ENCODE data around the gene ARHGAP28.
A peak's percentile ranks its signal among the peaks of the same experiment; 100 is the strongest.

Gene ARHGAP28

GRCh38 chr18:6734726-6735430, 5.4 kb downstream of the ARHGAP28 start:
- no peak for DNase-seq

GRCh38 chr18:6737833-6738232, 8.3 kb downstream of the ARHGAP28 start:
- no peak for DNase-seq

GRCh38 chr18:6738622-6739021, 9.1 kb downstream of the ARHGAP28 start:
- DNase-seq: no peak

GRCh38 chr18:6741232-6741663, 11.7 kb downstream of the ARHGAP28 start:
- DNase-seq: peak; percentile 78

GRCh38 chr18:6741786-6742185, 12.3 kb downstream of the ARHGAP28 start:
- DNase-seq: no peak

GRCh38 chr18:6743999-6744398, 14.5 kb downstream of the ARHGAP28 start:
- no peak for DNase-seq

- no peak for DNase-seq
These were observed 15.4 kb downstream of the ARHGAP28 start for GRCh38 chr18:6744816-6745455.

- no peak for DNase-seq
These were observed 16.1 kb downstream of the ARHGAP28 start for GRCh38 chr18:6745504-6746031.

- DNase-seq: no peak
These were observed 17.0 kb downstream of the ARHGAP28 start for GRCh38 chr18:6746386-6746960.

- no peak for DNase-seq
These were observed 18.1 kb downstream of the ARHGAP28 start for GRCh38 chr18:6747646-6748045.

- no peak for DNase-seq
These were observed 18.7 kb downstream of the ARHGAP28 start for GRCh38 chr18:6748241-6748640.

GRCh38 chr18:6750411-6750810, 20.9 kb downstream of the ARHGAP28 start:
- no peak for DNase-seq

- no peak for DNase-seq
These were observed 21.7 kb downstream of the ARHGAP28 start for GRCh38 chr18:6751222-6751621.

- peak; percentile 97 for DNase-seq
These were observed 22.8 kb downstream of the ARHGAP28 start for GRCh38 chr18:6752202-6752860.

- no peak for DNase-seq
These were observed 25.6 kb downstream of the ARHGAP28 start for GRCh38 chr18:6755107-6755506.

GRCh38 chr18:6757931-6758330, 28.4 kb downstream of the ARHGAP28 start:
- DNase-seq: no peak

- no peak for DNase-seq
These were observed 30.1 kb downstream of the ARHGAP28 start for GRCh38 chr18:6759579-6759978.

GRCh38 chr18:6763524-6763923, 34.0 kb downstream of the ARHGAP28 start:
- DNase-seq: peak; percentile 79

GRCh38 chr18:6764382-6764781, 34.9 kb downstream of the ARHGAP28 start:
- DNase-seq: no peak

GRCh38 chr18:6773777-6774176, 44.3 kb downstream of the ARHGAP28 start:
- DNase-seq: no peak

GRCh38 chr18:6775237-6775636, 45.7 kb downstream of the ARHGAP28 start:
- DNase-seq: no peak

GRCh38 chr18:6775702-6776101, 46.2 kb downstream of the ARHGAP28 start:
- no peak for DNase-seq

- DNase-seq: no peak
These were observed 46.7 kb downstream of the ARHGAP28 start for GRCh38 chr18:6776188-6776587.
